GM15510 (cell line): ENCODE results near the gene CDC42EP2.

Experiments used
- POLR2A ChIP-seq: IDR thresholded peaks from 3 replicates; pipeline ENCODE4 v1.6.1; 2011; ENCODE audit warnings: borderline replicate concordance; ENCODE audit not compliant: insufficient read length; ENCODE audit errors: extremely low read depth

Gene CDC42EP2, protein sequence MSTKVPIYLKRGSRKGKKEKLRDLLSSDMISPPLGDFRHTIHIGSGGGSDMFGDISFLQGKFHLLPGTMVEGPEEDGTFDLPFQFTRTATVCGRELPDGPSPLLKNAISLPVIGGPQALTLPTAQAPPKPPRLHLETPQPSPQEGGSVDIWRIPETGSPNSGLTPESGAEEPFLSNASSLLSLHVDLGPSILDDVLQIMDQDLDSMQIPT

DNA sequence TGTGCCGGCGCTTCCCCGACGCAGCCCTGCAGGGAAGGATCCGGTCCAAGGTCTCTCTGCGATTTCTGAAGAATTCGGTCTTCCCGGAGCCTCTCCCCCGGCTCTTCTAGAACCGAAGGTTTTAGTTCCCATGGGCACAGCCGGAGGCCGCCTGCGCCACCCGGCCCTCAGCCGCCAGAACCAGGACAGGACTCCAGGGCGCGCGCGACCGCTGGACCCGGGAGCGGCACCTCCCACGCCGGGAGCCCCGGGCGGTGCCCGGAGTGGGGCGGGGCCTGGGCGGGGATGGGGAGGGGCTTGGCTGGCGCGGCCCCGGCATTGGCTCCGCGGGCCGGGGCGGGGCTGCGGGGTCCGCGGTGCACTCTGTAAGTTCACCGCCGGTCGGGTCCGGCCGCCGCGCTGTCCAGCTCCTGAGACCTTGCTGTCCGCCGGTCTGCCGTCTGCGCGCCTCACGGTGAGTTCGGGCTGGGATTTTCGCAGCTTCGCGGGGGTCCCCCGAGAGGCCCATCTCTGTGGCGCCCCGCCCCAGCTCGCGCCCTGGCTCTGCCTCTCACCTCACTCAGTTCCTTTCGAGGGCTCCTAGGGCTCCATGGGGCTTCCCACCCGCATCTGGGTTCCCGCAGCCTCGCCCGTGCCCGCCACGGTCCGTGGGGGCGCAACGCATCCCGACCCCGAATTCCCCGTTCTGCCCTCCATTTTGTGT is at the start of gene CDC42EP2:
Gene CDC42EP2, plus strand, starts transcription at position 366 of the 703 bp plus-strand sequence. CDS start 6,033 bp downstream, outside the sequence.
- TF ChIP-seq POLR2A = peak; percentile 34

- no peak for TF ChIP-seq POLR2A
Measured at GRCh38 chr11:65266210-65266609, 48.5 kb upstream of the CDC42EP2 start.

DNA sequence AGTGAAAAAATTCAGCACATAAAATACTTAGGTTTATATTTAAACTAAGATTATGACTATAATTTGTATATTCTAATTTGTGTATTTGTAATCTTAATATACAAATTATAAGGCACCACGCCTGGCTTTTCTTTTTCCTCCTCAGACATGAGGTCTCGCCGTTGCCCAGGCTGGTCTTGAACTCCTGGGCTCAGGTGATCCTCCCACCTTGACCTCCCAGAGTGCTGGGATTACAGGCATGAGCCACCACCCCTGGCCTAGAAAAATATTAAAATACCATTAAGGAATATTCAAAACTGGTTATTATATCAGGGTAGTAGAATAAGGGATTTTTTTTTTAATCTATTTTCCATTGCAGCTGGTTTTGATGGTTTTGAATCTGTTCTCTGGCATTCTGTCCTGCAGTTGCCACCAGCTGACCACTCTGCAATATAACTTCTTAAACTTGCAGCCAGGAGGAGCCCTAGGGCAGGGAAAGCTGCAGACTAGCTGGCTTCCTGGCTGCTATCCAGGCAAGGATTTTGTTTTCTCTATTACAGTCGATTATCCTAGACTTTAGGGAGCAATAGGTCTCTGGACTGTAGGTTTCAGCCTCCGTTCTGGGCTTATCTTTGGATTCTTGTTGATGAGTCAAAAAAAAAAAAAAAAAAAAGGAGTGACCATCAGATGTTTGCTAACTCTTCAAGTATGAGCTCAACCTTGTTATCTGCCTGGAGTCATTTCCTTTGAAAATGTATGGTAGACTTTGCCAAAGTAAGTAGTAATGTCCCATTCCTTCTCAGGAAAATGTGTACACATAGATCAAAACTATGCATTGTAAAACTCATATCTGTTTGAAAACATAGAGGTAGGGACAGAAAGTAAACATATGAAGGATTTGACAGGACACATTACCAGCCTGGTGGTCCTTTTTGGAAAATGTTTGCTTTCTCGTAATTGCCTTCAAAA is 39.7 kb upstream of the CDC42EP2 start:
- TF ChIP-seq POLR2A = no peak

DNA sequence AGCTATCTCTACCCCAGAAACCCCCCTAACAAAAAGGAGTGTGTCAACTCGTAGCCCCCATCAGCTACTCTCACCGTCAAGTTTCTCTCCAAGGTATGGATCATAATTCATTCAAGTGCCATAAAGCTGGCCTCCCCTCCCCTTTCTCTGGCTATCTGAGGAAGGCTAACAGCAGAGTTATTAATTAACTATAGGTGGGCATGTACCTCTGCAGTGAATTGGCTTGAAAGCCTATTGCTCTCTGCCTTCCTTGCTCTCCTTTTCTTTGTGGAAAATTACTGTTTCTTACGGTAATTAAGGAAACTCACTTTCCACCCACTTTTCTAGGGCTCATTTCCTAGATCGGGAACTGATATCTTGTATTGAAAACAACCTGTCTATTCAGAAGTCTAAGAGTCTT is 38.8 kb upstream of the CDC42EP2 start:
- TF ChIP-seq POLR2A = no peak

DNA sequence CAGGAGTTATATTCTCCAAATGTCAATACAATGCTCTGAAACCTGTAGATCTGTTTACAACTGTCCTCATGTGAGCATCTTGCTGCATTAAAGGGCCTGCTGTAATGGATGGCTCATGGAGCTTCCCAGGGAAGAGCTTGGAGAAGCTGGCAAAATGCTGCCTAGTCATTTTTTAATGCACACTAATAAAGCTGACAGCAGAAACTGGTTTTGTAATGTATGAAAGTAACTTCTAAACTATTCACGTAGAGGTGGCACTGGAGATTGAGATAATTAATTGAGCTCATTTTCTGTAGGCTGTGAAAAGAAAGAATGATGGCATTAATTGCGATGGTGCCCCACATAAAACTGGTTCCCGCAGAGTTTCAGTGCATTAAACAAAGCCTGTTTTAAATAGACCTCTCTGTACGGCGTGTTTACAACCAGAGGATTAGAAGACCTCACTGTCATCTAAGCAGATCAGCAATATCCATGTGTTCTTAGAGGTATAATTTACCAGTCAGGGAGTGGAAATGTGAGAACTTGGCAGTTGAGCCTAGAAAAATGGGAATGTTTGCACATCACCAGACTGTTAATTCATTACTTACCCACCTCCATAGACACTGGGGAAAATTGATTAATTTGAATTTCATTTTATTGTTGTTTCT is 36.9 kb upstream of the CDC42EP2 start:
- TF ChIP-seq POLR2A = no peak

GRCh38 chr11:65278356-65278755 is 36.3 kb upstream of the CDC42EP2 start:
- no peak for TF ChIP-seq POLR2A

GRCh38 chr11:65279279-65279678 is 35.4 kb upstream of the CDC42EP2 start:
- no peak for TF ChIP-seq POLR2A

DNA sequence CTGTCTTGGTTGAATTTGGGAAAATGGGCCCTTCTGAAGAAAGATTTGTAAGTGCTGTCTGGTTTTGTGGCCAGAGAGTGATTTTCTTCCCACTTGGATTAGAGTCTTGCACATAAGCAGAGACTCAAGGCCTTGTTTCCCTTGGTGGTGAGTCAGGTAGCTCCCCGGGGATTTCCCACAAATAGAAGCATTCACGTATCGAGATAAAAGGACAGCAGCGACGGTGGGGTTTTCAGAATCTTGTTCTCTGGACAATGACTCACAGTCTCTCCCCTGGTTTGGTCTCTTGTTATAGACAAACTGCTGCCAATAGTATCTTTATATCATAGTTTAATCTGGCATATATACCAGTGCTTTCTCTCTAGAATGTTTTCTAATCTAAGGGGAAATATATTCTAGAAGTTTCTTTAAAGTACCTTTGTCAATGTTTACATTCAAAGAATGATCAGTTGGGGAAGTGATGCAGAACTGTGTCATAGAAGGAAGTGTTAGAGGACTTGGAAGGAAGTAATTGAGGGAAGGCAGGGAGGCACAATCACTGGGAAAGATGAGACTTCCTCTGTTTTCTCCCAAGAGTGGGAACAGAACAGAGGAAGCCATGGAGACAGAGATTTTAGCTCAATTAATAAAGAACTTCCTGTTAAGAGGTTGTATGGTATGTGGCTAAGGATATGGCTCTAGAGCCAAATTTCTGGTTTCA is 34.8 kb upstream of the CDC42EP2 start:
- no peak for TF ChIP-seq POLR2A

DNA sequence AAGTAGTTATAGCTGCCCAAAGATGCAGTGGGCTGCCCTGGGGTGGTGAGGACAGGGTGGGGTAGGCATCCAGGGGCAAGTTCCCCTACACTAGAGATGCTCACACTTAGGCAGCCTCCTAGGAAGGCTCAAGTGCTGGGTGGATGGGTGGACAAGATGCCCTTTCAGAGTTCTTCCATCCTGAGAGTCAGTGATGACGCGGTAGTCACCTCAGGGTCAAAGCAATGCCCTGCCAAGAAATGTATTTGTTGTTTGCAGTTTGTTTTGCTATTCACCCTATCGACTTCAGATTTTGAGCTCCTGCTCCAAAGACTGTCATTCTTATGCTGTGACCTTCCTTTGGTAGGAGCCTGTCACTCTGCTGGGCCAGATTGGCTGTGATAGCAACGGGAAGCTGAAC is 34.0 kb upstream of the CDC42EP2 start:
- TF ChIP-seq POLR2A = no peak

- no peak for TF ChIP-seq POLR2A
Measured at GRCh38 chr11:65286686-65287085, 28.0 kb upstream of the CDC42EP2 start.

- TF ChIP-seq POLR2A = no peak
Measured at GRCh38 chr11:65287601-65288000, 27.1 kb upstream of the CDC42EP2 start.

- no peak for TF ChIP-seq POLR2A
Measured at GRCh38 chr11:65288706-65289536, 25.7 kb upstream of the CDC42EP2 start.

- no peak for TF ChIP-seq POLR2A
Measured at GRCh38 chr11:65290448-65291165, 24.1 kb upstream of the CDC42EP2 start.

DNA sequence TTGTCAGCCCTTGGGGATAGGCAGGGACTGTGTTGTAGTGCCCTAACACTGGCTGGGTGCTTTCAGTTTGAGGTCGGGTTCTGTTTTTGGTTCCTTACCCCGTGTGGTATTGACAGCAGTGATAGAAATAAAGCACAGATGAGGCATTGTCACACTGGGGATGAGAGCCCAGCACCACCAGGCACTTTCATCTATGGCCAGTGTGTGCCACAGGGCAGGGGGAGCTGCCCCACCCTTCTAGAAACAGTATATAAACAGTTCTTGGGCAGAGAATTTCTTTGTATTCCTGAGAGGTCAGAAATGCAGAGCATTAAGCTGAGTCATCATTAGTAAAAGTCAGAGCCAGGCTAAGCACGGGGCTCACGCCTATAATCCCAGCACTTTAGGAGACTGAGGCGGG is 23.1 kb upstream of the CDC42EP2 start:
- TF ChIP-seq POLR2A = no peak

DNA sequence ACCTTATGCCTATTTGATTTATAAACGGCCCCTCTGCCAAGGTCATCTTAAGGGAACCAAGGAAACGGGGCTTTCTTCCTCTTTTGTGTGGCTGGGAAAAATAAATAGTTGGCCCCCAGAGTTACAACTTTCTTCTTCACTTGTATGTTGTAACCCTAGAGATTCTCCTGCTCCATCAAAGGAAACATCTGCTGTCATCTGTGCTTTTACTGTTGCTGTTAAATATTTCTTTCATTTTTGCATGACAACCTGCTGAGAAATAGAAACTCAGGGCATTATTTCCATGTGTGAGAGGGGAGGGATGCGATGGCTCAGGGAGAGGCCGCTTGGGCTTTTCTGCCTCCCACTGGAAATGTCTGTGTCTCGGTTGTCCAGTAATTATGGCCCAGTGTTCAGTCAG is 21.8 kb upstream of the CDC42EP2 start:
- no peak for TF ChIP-seq POLR2A
